Measurements from ENCODE around the gene KSR1. TPM values are rescaled to one million over a fixed set of nuclear protein-coding genes. Genes with fewer than 3 reads are reported as not detected.

Gene KSR1
- total and polyA plus RNA-seq, 9 of the 15 experiments (the other 6 are each of a cell fraction or from before 2014, with no cell fraction given), result 1.4 to 51.7 (median 18.4) TPM

- TF ChIP-seq ZBTB5 (IDR thresholded peaks at IDR 0.05), result no peak
- no peak for TF ChIP-seq ZNF511 (CRISPR knock-in tag; IDR thresholded peaks at IDR 0.05)
- TF ChIP-seq ZNF324 (CRISPR knock-in tag; IDR thresholded peaks at IDR 0.05), result no peak
- no peak for TF ChIP-seq NR2C2 (CRISPR knock-in tag; IDR thresholded peaks at IDR 0.05)
- TF ChIP-seq NR2C2 (tag; IDR thresholded peaks at IDR 0.05), result no peak
- TF ChIP-seq ZNF347 (CRISPR knock-in tag; IDR thresholded peaks at IDR 0.05; ENCODE audit: low read depth), result no peak
- no peak for TF ChIP-seq SUPT5H (IDR thresholded peaks at IDR 0.05)
- TF ChIP-seq JUN (IDR thresholded peaks at IDR 0.05; ENCODE audit: borderline replicate concordance, low read depth, low read length), result no peak
- TF ChIP-seq JUN (CRISPR knock-in tag; IDR thresholded peaks at IDR 0.05; ENCODE audit: borderline replicate concordance), result no peak
- TF ChIP-seq, protein P1, sequence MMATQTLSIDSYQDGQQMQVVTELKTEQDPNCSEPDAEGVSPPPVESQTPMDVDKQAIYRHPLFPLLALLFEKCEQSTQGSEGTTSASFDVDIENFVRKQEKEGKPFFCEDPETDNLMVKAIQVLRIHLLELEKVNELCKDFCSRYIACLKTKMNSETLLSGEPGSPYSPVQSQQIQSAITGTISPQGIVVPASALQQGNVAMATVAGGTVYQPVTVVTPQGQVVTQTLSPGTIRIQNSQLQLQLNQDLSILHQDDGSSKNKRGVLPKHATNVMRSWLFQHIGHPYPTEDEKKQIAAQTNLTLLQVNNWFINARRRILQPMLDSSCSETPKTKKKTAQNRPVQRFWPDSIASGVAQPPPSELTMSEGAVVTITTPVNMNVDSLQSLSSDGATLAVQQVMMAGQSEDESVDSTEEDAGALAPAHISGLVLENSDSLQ (IDR thresholded peaks at IDR 0.05), result peak; percentile 44; the same call in 1 of the 2 replicates
- TF ChIP-seq TFAP4 (CRISPR knock-in tag; IDR thresholded peaks at IDR 0.05; ENCODE audit: borderline replicate concordance), result peak; percentile 28; the same call in 1 of the 2 replicates
- no peak for TF ChIP-seq HDAC6 (IDR thresholded peaks at IDR 0.05; ENCODE audit: low read depth, low read length)
- TF ChIP-seq MYBL2 (IDR thresholded peaks at IDR 0.05; ENCODE audit: low read depth), result no peak
- TF ChIP-seq MYBL2 (CRISPR knock-in tag; IDR thresholded peaks at IDR 0.05; ENCODE audit: borderline replicate concordance), result no peak
- 0 out of 2 replicates have a peak, but pooled peaks have one; percentile 19 for TF ChIP-seq CBFA2T2 (conservative IDR thresholded peaks at IDR 0.05)
- TF ChIP-seq PHF20 (IDR thresholded peaks at IDR 0.05; ENCODE audit: partially characterized antibody), result no peak
- no peak for TF ChIP-seq ZNF217 (CRISPR knock-in tag; IDR thresholded peaks at IDR 0.05)
- peak; percentile 46; the same call in 1 of the 2 replicates for TF ChIP-seq TCF3 (CRISPR knock-in tag; IDR thresholded peaks at IDR 0.05)
Measured at GRCh38 chr17:27579897-27580321, 123.7 kb downstream of the KSR1 start (continued).
